GM18909 (cell line): Measurements from ENCODE around the gene BAIAP2.

Experiments
- ATAC-seq: cut with Tn5 transposase; IDR thresholded peaks from one replicate; pipeline ENCODE4 v1.9.1; 2021; ENCODE audit warnings: mild to moderate bottlenecking; ENCODE audit not compliant: unreplicated experiment, poor library complexity

BAIAP2 gene

GRCh38 chr17:81049372-81049911, 14.5 kb downstream of the BAIAP2 start:
- no peak for ATAC-seq

GRCh38 chr17:81049973-81050551, 15.1 kb downstream of the BAIAP2 start:
- ATAC-seq, result no peak

GRCh38 chr17:81050645-81051625, 16.0 kb downstream of the BAIAP2 start:
- no peak for ATAC-seq

- no peak for ATAC-seq
Observed at GRCh38 chr17:81052199-81052997, 17.4 kb downstream of the BAIAP2 start.

GRCh38 chr17:81053041-81053970, 18.4 kb downstream of the BAIAP2 start:
- ATAC-seq, result no peak

- no peak for ATAC-seq
Observed at GRCh38 chr17:81054308-81054707, 19.4 kb downstream of the BAIAP2 start.

- ATAC-seq, result no peak
Observed at GRCh38 chr17:81054881-81055370, 20.0 kb downstream of the BAIAP2 start.

- no peak for ATAC-seq
Observed at GRCh38 chr17:81056312-81056711, 21.4 kb downstream of the BAIAP2 start.

- ATAC-seq, result no peak
Observed at GRCh38 chr17:81057079-81057730, 22.3 kb downstream of the BAIAP2 start.

- no peak for ATAC-seq
Observed at GRCh38 chr17:81057777-81058176, 22.8 kb downstream of the BAIAP2 start.

- no peak for ATAC-seq
Observed at GRCh38 chr17:81058263-81058871, 23.4 kb downstream of the BAIAP2 start.

GRCh38 chr17:81059026-81059425, 24.1 kb downstream of the BAIAP2 start:
- ATAC-seq, result no peak

- no peak for ATAC-seq
Observed at GRCh38 chr17:81060416-81060815, 25.5 kb downstream of the BAIAP2 start.

GRCh38 chr17:81061027-81061735, 26.2 kb downstream of the BAIAP2 start:
- no peak for ATAC-seq

- ATAC-seq, result no peak
Observed at GRCh38 chr17:81062014-81062780, 27.2 kb downstream of the BAIAP2 start.

GRCh38 chr17:81063106-81064093, 28.4 kb downstream of the BAIAP2 start:
- no peak for ATAC-seq
